ENCODE measurements around the gene MRTFA.

DNA sequence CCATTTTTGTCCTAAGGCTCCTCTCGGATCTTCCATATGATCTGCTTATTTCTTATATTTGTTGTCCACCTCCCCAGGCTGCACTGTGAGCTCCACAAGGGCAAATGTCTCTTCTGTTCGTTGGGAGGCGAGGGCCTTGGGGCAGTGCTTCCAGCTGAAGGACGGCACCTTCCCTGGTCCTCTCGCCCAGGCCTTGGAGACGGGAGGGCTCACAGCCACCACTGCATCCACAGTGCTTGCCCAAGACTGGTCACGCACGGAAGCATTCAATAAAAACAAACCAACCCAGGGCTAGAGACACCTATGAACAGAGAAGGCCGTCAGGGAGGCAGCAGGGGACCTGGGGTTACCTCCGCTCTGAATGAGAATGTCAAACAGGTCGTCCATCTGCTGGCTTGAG lies 219.9 kb downstream of the MRTFA start:
- TF ChIP-seq POLR2A (IDR thresholded peaks at IDR 0.05; ENCODE audit: low read depth, low read length) (no peak), POLR2AphosphoS5 (IDR thresholded peaks at IDR 0.05; ENCODE audit: low read depth, low read length) (no peak), POU2F2 (IDR thresholded peaks at IDR 0.05; ENCODE audit: low read depth, low read length) (no peak), TAF1 (IDR thresholded peaks at IDR 0.05; ENCODE audit: low read depth, low read length) (no peak), SPI1 (IDR thresholded peaks at IDR 0.05; ENCODE audit: low read depth, low read length) (no peak)
